H1 (cell line): ENCODE results near the gene NT5C. TPM values are rescaled to one million over a fixed set of nuclear protein-coding genes. Genes with fewer than 3 reads are reported as not detected.

ENCODE experiments used
- CTCF ChIA-PET: fragments of 300-600 bp; sonication (Branson Sonifier 250); formaldehyde crosslinking; loops from one replicate; lab custom pipeline; 2021; ENCODE audit not compliant: partially characterized antibody; lab: Charles Lee
- POLR2A ChIA-PET: fragments of 300-600 bp; sonication (Branson Sonifier 250); formaldehyde crosslinking; loops from one replicate; lab custom pipeline; 2021; ENCODE audit warnings: inconsistent platforms; ENCODE audit not compliant: partially characterized antibody; lab: Charles Lee
- DNase-seq, 2 experiments: peaks; one replicate each; pipeline versions ENCODE4 v3.0.0 to v3.0.0-alpha.2; 2010 to 2022; ENCODE audit warnings: low spot score in 2 of 2, low read depth in 1 of 2, mixed read lengths in 1 of 2
- FAIRE-seq: peaks from 2 replicates; lab custom pipeline; 2011; peaks lifted over from hg19 to GRCh38; lab: Jason Lieb, UNC
- H2AFZ ChIP-seq: 2 replicates; pipeline ENCODE4 v1.8.1; 2012; ENCODE audit warnings: low read length, inconsistent platforms
- H2AK5ac ChIP-seq: 2 replicates; pipeline ENCODE4 v1.6.1; 2013; ENCODE audit warnings: low read depth, low read length
- H2BK120ac ChIP-seq: replicated peaks from 2 replicates; pipeline ENCODE3; 2013; ENCODE audit warnings: low read depth, low read length, inconsistent platforms
- H2BK12ac ChIP-seq: 2 replicates; pipeline ENCODE4 v1.6.1; 2013; ENCODE audit warnings: low read depth, low read length
- H2BK15ac ChIP-seq: 2 replicates; pipeline ENCODE4 v1.6.1; 2013; ENCODE audit warnings: low read length
- H2BK20ac ChIP-seq: 2 replicates; pipeline ENCODE4 v1.6.1; 2013; ENCODE audit warnings: low read length
- H2BK5ac ChIP-seq: 2 replicates; pipeline ENCODE4 v1.6.1; 2013; ENCODE audit warnings: low read depth, low read length
- H3K14ac ChIP-seq: 2 replicates; pipeline ENCODE4 v1.6.1; 2013; ENCODE audit warnings: inconsistent platforms; ENCODE audit not compliant: insufficient read length
- H3K18ac ChIP-seq: 2 replicates; pipeline ENCODE4 v1.6.1; 2013; ENCODE audit warnings: low read length; ENCODE audit errors: extremely low read depth
- H3K23ac ChIP-seq: 2 replicates; pipeline ENCODE4 v1.6.1; 2013; ENCODE audit warnings: inconsistent platforms; ENCODE audit not compliant: insufficient read length
- H3K23me2 ChIP-seq: 2 replicates; pipeline ENCODE4 v1.6.1; 2013; ENCODE audit warnings: low read depth, low read length
- H3K27ac ChIP-seq: 2 replicates; pipeline ENCODE4 v1.6.1; 2011; ENCODE audit warnings: low read depth, low read length, inconsistent platforms
- H3K27me3 ChIP-seq, 4 experiments: replicated peaks in 1 of 4; 1 replicate in 1 of 4; 2 replicates in 3 of 4; pipeline versions ENCODE4 v1.6.1 to v1.8.1; 2011 to 2013; ENCODE audit warnings: low read length in 3 of 4, mild to moderate bottlenecking in 3 of 4, inconsistent platforms in 2 of 4, mixed read lengths in 2 of 4, moderate library complexity in 1 of 4; ENCODE audit not compliant: control insufficient read depth in 3 of 4, insufficient read depth in 3 of 4; ENCODE audit errors: extremely low read depth in 1 of 4
- H3K36me3 ChIP-seq, 4 experiments: 2 replicates each; pipeline versions ENCODE4 v1.6.1 to v1.8.1; 2011 to 2013; ENCODE audit warnings: mild to moderate bottlenecking in 4 of 4, low read length in 3 of 4, moderate library complexity in 2 of 4, control low read depth in 1 of 4, inconsistent platforms in 1 of 4; ENCODE audit not compliant: insufficient read depth in 4 of 4, control insufficient read depth in 2 of 4
- H3K4ac ChIP-seq: replicated peaks from 2 replicates; pipeline ENCODE3; 2013; ENCODE audit warnings: low read length, low read depth, mixed read lengths, inconsistent platforms; ENCODE audit not compliant: insufficient read length
- H3K4me1 ChIP-seq, 4 experiments: replicated peaks in 1 of 4; 1 replicate in 1 of 4; 2 replicates in 3 of 4; pipeline versions ENCODE4 v1.6.1 to v1.8.1; 2011 to 2013; ENCODE audit warnings: low read length in 3 of 4, inconsistent platforms in 2 of 4, mixed read lengths in 1 of 4; ENCODE audit not compliant: insufficient read depth in 4 of 4, control insufficient read depth in 3 of 4
- H3K4me2 ChIP-seq, 2 experiments: 2 replicates each; pipeline versions ENCODE4 v1.6.1 to v1.8.1; 2011 to 2013; ENCODE audit warnings: low read depth in 2 of 2, low read length in 2 of 2, control low read depth in 1 of 2, inconsistent platforms in 1 of 2, mild to moderate bottlenecking in 1 of 2; ENCODE audit not compliant: insufficient read depth in 1 of 2
- H3K4me3 ChIP-seq, 4 experiments: fragments of 200-600, 300-600 bp in 1 of 4; sonication (generic), shearing (Covaris generic), sonication (Bioruptor Twin) in 1 of 4; 2 replicates each; pipeline versions ENCODE4 v1.5.1 to v1.8.1; 2011 to 2016; ENCODE audit warnings: low read length in 4 of 4, low read depth in 3 of 4, control low read depth in 2 of 4, inconsistent platforms in 2 of 4, mild to moderate bottlenecking in 2 of 4, mixed read lengths in 1 of 4, moderate library complexity in 1 of 4; ENCODE audit not compliant: insufficient read depth in 2 of 4; ENCODE audit errors: extremely low read depth in 1 of 4
- H3K56ac ChIP-seq: replicated peaks from 2 replicates; pipeline ENCODE3; 2013; ENCODE audit warnings: low read depth, mild to moderate bottlenecking, mixed read lengths, low read length, inconsistent platforms; ENCODE audit not compliant: insufficient read length
- H3K79me1 ChIP-seq: 2 replicates; pipeline ENCODE4 v1.6.1; 2013; ENCODE audit warnings: low read depth, low read length, control low read depth
- H3K79me2 ChIP-seq, 2 experiments: 2 replicates each; pipeline versions ENCODE4 v1.6.1 to v1.8.1; 2012 to 2013; ENCODE audit warnings: low read length in 2 of 2, mild to moderate bottlenecking in 2 of 2, inconsistent platforms in 1 of 2; ENCODE audit not compliant: insufficient read depth in 2 of 2, control insufficient read depth in 1 of 2
- H3K9ac ChIP-seq, 4 experiments: replicated peaks in 1 of 4; 1 replicate in 1 of 4; 2 replicates in 3 of 4; pipeline versions ENCODE4 v1.6.1 to v1.8.1; 2011 to 2013; ENCODE audit warnings: low read depth in 3 of 4, low read length in 3 of 4, control low read depth in 2 of 4, mild to moderate bottlenecking in 2 of 4, moderate library complexity in 2 of 4, inconsistent platforms in 1 of 4; ENCODE audit errors: extremely low read depth in 1 of 4
- H3K9me3 ChIP-seq, 2 experiments: 2 replicates each; pipeline versions ENCODE4 v1.6.1 to v1.8.1; 2012 to 2013; ENCODE audit warnings: mild to moderate bottlenecking in 2 of 2, moderate library complexity in 2 of 2, control low read depth in 1 of 2, inconsistent platforms in 1 of 2, low read depth in 1 of 2, low read length in 1 of 2, mixed read lengths in 1 of 2; ENCODE audit not compliant: insufficient read depth in 2 of 2
- H4K20me1 ChIP-seq, 2 experiments: replicated peaks in 1 of 2; 2 replicates each; pipeline versions ENCODE3 to v1.8.1; 2011 to 2013; ENCODE audit warnings: inconsistent platforms in 2 of 2, low read length in 2 of 2, mild to moderate bottlenecking in 1 of 2; ENCODE audit not compliant: insufficient read depth in 2 of 2, control insufficient read depth in 1 of 2
- H4K5ac ChIP-seq: 2 replicates; pipeline ENCODE4 v1.6.1; 2013; ENCODE audit warnings: low read length, low read depth, mixed read lengths, inconsistent platforms; ENCODE audit not compliant: insufficient read length
- H4K8ac ChIP-seq: 2 replicates; pipeline ENCODE4 v1.8.0; 2013; ENCODE audit warnings: mild to moderate bottlenecking, moderate library complexity, low read length, inconsistent platforms; ENCODE audit not compliant: insufficient read depth; ENCODE audit errors: extremely low read depth
- H4K91ac ChIP-seq: replicated peaks from 2 replicates; pipeline ENCODE3; 2013; ENCODE audit warnings: low read length, mixed read lengths, inconsistent platforms; ENCODE audit not compliant: insufficient read length
- CBX8 ChIP-seq: fragments of 300-800, 300-1000 bp; sonication (generic); IDR thresholded peaks from 2 replicates; pipeline ENCODE4 v1.7.1; 2016; ENCODE audit warnings: low read depth, low read length, borderline replicate concordance
- E2F6 ChIP-seq: IDR thresholded peaks from 2 replicates; pipeline ENCODE4 v1.6.1; 2012; ENCODE audit warnings: inconsistent platforms
- KDM4A ChIP-seq: IDR thresholded peaks from one replicate; pipeline ENCODE4 v1.7.1; 2012; ENCODE audit warnings: low read depth, mild to moderate bottlenecking, moderate library complexity, low read length, inconsistent platforms; ENCODE audit not compliant: severe bottlenecking
- MAX ChIP-seq: IDR thresholded peaks from 2 replicates; pipeline ENCODE4 v1.6.1; 2012; ENCODE audit warnings: inconsistent platforms
- PHF8 ChIP-seq: fragments of 200-600 bp; sonication (generic); conservative IDR thresholded peaks from 2 replicates; pipeline ENCODE4 v1.7.1; 2012; ENCODE audit warnings: low read depth, mild to moderate bottlenecking, inconsistent platforms, low read length, moderate library complexity
- POLR2A ChIP-seq, 2 experiments: IDR thresholded peaks; 1 replicate in 1 of 2; 2 replicates in 1 of 2; pipeline ENCODE4 v1.6.1; 2011; ENCODE audit warnings: low read depth in 2 of 2, low read length in 2 of 2, mild to moderate bottlenecking in 2 of 2; ENCODE audit errors: control extremely low read depth in 1 of 2
- ZNF274 ChIP-seq: IDR thresholded peaks from 2 replicates; pipeline ENCODE4 v1.7.0; 2012; ENCODE audit warnings: low read length, borderline replicate concordance; ENCODE audit errors: extremely low read depth
- WGBS, 2 experiments: shearing (Covaris generic) in 1 of 2; methylation state at CpG; one replicate each; pipeline versions ENCODE4 v1.1.6 to v1.1.7; 2013 to 2015; ENCODE audit warnings: low lambda C conversion rate in 2 of 2, mixed read lengths in 2 of 2, inconsistent platforms in 1 of 2, low coverage in 1 of 2, missing lambda C conversion rate in 1 of 2; ENCODE audit not compliant: insufficient replicate concordance in 2 of 2, insufficient coverage in 1 of 2, insufficient read length in 1 of 2; ENCODE audit errors: extremely low coverage in 1 of 2, missing lambda C conversion rate in 1 of 2; 5-methylcytosine and 5-hydroxymethylcytosine counted together
- polyA plus RNA-seq, 7 experiments: library from polyadenylated mRNA; depleted of rRNA in 3 of 7; stranded (reverse) in 5 of 7; unstranded in 2 of 7; fragments of >200 nt in 5 of 7; fragments of 200-250 nt in 2 of 7; gene quantifications; 1 replicate in 5 of 7; 2 replicates in 1 of 7; 4 replicates in 1 of 7; pipeline versions ENCODE4 v1.2.1 to v1.2.3, GENCODE V29; 2011 to 2013; ENCODE audit warnings: missing spikeins in 2 of 7, mixed read lengths in 2 of 7
- total RNA-seq: library from RNA; stranded (reverse); fragmentation: NEBNext Ultra II Directional; extraction: Animal tissue kit (Norgen Biotek cat#: 25700); gene quantifications from 2 replicates; pipeline ENCODE4 v1.2.1, GENCODE V29; 2021
- TF ChIP-seq, protein P1 (sequence below), 3 experiments: IDR thresholded peaks; 1 replicate in 2 of 3; 2 replicates in 1 of 3; pipeline versions ENCODE4 v1.5.1 to v1.6.1; 2011; ENCODE audit warnings: low read length in 3 of 3, mild to moderate bottlenecking in 3 of 3, inconsistent platforms in 2 of 3, low read depth in 1 of 3, moderate library complexity in 1 of 3; ENCODE audit not compliant: insufficient read depth in 1 of 3; ENCODE audit errors: control extremely low read depth in 1 of 3

NT5C gene
- total and polyA plus RNA-seq, 2 of the 8 experiments (the other 6 are each of a cell fraction or from before 2014, with no cell fraction given) = 52.1 to 66.4 TPM

- Histone ChIP-seq H4K8ac (no peak overlapping the region; the same call in 1 of the 2 replicates), H3K79me1 (no peaks in the 10 kb centered on the region; the same call in 1 of the 2 replicates), H3K27ac (no peak overlapping the region; the same call in 1 of the 2 replicates), H3K56ac (no peak overlapping the region), H3K23ac (no peak overlapping the region), H3K18ac (no peak overlapping the region), H2AFZ (no peak overlapping the region), H3K4me1 (peaks cover 0 to 2% (median under 1%) of the 10 kb centered on the region in 4 experiments; a peak in 1 of 7 replicates), H4K5ac (no peak overlapping the region), H3K79me2 (peaks cover 0 to 2% of the 10 kb centered on the region in 2 experiments; a peak in 1 of 4 replicates), H2BK120ac (no peak overlapping the region), H3K23me2 (no peaks in the 10 kb centered on the region), H3K4ac (no peak overlapping the region), H3K36me3 (peaks cover 0 to 4% (median 4%) of the 10 kb centered on the region in 4 experiments; a peak in 4 of 8 replicates), H2BK12ac (no peak overlapping the region), H3K9me3 (no peaks in the 10 kb centered on the region), H4K91ac (no peak overlapping the region), H3K9ac (no peak overlapping the region), H3K14ac (no peak overlapping the region), H3K27me3 (no peaks in the 10 kb centered on the region; a peak in 1 of 7 replicates), H4K20me1 (peaks cover 0 to 3% of the 10 kb centered on the region in 2 experiments), H2BK5ac (no peak overlapping the region), H3K4me2 (no peak overlapping the region), H2BK20ac (no peak overlapping the region), H2BK15ac (no peak overlapping the region), H2AK5ac (no peak overlapping the region), H3K4me3 (no peak overlapping the region)
- DNase-seq = no peak
- 95% methylated on average over 19 of the region's 19 CpGs; no CpG with 5 or more reads in 1 of the 2 experiments for WGBS, 2 experiments
- no peak for FAIRE-seq
- ChIA-PET CTCF (interaction anchor here (0.5 to 12.9 kb wide), 14 partner anchors 8 to 147 kb away, joined by 3 to 239 read pairs (median 4); partner anchors contain the start of genes ARMC7, JPT1, MIF4GD and NT5C), POLR2A (interaction anchor here (0.7 to 13.9 kb wide), 12 partner anchors 7 to 125 kb away, joined by 3 to 134 read pairs (median 4); partner anchors contain the start of genes ARMC7 and JPT1)
- TF ChIP-seq CBX8 = no peak
- TF ChIP-seq, protein P1, sequence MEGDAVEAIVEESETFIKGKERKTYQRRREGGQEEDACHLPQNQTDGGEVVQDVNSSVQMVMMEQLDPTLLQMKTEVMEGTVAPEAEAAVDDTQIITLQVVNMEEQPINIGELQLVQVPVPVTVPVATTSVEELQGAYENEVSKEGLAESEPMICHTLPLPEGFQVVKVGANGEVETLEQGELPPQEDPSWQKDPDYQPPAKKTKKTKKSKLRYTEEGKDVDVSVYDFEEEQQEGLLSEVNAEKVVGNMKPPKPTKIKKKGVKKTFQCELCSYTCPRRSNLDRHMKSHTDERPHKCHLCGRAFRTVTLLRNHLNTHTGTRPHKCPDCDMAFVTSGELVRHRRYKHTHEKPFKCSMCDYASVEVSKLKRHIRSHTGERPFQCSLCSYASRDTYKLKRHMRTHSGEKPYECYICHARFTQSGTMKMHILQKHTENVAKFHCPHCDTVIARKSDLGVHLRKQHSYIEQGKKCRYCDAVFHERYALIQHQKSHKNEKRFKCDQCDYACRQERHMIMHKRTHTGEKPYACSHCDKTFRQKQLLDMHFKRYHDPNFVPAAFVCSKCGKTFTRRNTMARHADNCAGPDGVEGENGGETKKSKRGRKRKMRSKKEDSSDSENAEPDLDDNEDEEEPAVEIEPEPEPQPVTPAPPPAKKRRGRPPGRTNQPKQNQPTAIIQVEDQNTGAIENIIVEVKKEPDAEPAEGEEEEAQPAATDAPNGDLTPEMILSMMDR (IDR thresholded peaks at IDR 0.05; ENCODE audit: control extremely low read depth in 1 of 3, insufficient read depth in 1 of 3, low read depth in 1 of 3, low read length in 3 of 3) = no peak
- TF ChIP-seq KDM4A = no peak
- no peak for TF ChIP-seq E2F6
- no peak for TF ChIP-seq MAX
- TF ChIP-seq POLR2A (IDR thresholded peaks at IDR 0.05; ENCODE audit: control extremely low read depth in 1 of 2, low read depth in 2 of 2, low read length in 2 of 2) = no peak
- TF ChIP-seq PHF8 = no peak
- TF ChIP-seq ZNF274 = no peak
Observed at GRCh38 chr17:75124041-75124818, 7.3 kb downstream of the NT5C start.
